ENCODE measurements around the gene RBL1.
"Not testable (repeated sequence)": the region's sequence is repeated elsewhere in the genome, so short reads cannot be mapped to it uniquely, and the experiment has no call there.

The RBL1 gene

GRCh38 chr20:37075932-37076685, 19.7 kb downstream of the RBL1 start:
- no peak for DNase-seq

DNA sequence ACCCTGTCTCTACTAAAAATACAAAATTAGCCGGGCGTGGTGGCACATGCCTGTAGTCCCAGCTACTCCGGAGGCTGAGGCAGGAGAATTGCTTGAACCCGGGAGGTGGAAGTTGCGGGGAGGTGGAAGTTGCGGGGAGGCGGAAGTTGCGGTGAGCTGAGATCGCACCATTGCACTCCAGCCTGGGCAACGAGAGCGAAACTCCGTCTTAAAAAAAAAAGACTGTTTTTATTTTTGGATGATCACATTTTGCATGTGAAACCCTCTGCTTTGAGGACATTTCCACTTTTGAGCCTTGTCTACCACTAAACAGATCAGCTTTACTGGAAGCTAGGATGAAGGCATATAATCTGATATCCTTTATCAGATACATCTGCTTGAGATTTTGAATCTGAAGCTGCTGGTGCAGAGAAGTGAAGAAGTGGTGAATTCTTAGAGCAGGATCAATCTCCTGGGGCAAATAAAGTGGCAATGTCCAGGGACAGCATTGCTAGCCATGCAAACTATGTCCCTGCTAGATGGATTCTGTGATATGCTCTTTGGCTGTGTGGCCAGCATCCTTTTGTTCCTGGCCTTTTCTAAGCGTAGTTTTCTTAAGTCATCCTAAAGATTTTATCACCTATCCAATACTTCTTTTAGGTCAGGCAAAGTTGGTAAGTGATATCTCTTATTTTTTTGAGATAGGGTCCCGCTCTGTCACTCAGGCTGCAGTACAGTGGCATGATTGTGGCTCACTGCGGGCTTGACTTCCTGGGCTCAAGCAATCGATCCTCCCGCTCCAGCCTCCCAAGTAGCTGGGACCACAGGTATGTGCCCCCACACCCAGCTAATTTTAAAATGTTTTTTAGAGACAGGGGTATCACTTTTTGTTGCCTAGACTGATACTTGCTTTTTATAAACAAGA, 23.3 kb downstream of the RBL1 start:
- DNase-seq, result no peak

GRCh38 chr20:37071481-37071911, 24.3 kb downstream of the RBL1 start:
- DNase-seq, result peak; percentile 39 to 52

DNA sequence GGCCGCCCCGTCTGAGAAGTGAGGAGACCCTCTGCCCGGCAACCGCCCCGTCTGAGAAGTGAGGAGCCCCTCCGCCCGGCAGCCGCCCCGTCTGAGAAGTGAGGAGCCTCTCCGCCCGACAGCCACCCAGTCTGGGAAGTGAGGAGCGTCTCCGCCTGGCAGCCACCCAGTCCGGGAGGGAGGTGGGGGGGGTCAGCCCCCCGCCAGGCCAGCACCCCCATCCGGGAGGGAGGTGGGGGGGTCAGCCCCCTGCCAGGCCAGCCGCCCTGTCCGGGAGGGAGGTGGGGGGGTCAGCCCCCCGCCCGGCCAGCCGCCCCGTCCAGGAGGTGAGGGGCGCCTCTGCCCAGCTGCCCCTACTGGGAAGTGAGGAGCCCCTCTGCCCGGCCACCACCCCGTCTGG, 26.2 kb downstream of the RBL1 start:
- DNase-seq, result not testable (repeated sequence)

DNA sequence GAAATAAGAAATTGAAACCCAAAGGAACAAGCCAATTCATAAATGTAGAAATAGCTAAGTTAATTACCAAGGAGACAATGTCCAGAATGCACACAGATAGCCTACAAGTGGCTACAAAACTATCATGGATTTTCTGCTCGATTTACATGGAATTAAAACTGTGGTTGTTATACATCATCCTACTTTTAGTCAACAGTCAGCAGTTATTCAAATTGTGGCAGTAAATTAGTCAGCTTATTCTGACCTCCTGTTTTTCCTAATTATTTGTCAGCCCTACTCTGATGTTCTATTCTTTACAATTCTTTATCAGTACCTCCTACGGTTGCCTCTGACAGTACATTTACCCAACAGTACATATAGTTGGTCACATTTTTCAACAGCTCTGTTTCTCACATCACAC, 29.6 kb downstream of the RBL1 start:
- DNase-seq, result no peak

DNA sequence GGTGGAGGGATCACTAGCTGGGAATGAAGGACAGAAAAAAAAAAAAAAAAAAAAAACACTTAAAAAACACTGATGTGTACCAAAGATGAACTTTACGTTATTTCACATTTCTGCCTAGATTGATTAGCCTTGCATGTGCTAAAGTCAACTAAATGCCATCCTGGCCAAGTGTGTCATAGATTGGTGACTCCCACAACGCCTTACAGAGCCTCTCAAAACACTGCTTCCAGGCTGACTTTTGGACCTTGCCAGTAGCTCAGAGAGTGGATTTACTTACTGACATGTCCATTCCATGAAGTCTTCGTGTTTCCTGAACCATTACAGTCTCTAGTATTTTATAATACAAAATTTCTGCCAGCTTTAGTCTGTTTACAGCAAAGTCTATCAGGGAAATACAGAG, 40.5 kb downstream of the RBL1 start:
- DNase-seq, result no peak

DNA sequence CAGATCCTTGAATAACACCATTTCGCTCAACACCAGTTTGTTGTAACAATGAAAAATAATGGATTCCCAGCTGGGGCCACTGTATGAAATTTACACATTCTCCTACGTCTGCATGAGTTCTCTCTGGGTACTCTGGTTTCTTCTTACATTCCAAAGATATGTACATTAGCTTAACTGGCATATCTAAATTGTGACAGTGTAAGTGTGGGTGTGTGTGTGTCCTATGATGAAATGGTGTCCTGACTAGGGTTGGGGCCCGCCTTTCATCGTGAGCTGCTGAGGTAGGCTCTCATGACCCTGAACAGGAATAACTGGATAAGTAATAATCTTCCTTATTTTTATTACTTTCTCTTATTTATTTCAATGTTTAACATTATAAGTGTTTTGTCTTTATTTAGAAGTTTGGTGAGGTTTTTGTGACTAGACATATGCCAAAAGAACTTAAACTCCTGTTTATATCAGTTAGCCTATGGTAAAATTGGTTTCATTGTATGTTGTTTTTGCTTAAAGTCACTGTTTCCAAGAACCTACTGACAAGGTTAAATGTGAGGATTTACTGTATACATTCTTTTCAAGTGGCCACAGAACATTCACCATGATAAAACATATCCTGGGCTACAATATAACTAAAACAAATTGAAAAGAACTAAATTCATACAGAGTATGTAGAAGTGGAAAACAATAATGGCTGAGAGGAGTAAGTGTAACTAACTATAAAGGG, 42.4 kb downstream of the RBL1 start:
- DNase-seq, result no peak

- DNase-seq, result peak; percentile 35 to 43
Measured at GRCh38 chr20:37042986-37043972, 52.5 kb downstream of the RBL1 start.

GRCh38 chr20:37039366-37039765, 56.4 kb downstream of the RBL1 start:
- DNase-seq, result not testable (repeated sequence)

DNA sequence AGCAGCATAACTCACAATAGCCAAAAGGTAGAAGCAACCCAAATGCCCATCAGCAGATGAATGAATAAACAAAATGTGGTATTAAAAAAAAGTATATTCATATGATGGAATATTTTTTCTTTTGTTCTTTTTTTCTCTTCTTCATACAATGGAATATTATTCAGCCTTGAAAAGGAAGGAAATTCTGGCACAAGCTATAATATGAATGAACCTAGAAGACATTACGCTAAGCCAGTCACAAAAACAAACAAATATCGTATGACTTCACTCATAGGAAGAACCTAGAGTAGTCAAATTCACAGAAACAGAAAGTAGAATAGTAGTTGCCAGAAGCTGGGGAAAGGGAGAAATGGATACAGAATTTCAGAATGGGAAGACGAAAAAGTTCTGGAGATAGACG, 63.7 kb downstream of the RBL1 start:
- no peak for DNase-seq

DNA sequence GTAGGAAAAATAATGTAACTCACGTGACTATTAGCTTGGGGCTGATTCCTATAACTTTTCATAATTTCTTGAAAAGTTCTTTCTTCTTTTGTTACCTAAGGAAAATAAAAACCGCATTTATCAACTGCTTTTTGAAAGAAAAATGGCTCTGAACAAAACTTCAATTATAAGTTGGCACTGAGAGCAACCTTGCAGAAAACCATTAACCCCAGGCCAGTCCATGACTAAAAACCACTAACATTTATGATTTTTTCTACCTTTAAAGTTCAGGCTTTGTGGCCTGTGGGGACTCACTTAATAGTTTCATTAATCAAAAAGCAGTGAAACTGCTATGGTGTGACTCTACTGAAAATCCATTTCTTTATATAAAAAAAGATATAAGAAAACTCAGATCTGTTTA, 75.2 kb downstream of the RBL1 start:
- DNase-seq, result no peak

DNA sequence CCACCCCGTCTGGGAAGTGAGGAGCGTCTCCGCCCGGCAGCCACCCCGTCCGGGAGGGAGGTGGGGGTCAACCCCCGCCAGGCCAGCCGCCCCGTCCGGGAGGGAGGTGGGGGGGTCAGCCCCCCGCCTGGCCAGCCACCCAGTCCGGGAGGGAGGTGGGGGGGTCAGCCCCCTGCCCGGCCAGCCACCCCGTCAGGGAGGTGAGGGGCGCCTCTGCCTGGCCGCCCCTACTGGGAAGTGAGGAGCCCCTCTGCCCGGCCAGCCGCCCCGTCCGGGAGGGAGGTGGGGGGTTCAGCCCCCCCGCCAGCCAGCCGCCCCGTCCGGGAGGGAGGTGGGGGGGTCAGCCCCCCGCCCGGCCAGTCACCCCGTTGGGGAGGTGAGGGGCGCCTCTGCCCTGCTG, 83.2 kb downstream of the RBL1 start:
- not testable (repeated sequence) for DNase-seq

DNA sequence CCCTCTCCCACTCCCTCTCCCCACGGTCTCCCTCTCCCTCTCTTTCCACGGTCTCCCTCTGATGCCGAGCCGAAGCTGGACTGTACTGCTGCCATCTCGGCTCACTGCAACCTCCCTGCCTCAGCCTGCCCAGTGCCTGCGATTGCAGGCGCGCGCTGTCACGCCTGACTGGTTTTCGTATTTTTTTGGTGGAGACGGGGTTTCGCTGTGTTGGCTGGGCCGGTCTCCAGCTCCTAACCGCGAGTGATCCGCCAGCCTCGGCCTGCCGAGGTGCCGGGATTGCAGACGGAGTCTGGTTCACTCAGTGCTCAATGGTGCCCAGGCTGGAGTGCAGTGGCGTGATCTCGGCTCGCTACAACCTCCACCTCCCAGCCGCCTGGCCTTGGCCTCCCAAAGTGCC, 83.9 kb downstream of the RBL1 start:
- not testable (repeated sequence) for DNase-seq

- DNase-seq, result no peak
Measured at GRCh38 chr20:37011147-37011546, 84.7 kb downstream of the RBL1 start.

- no peak for DNase-seq
Measured at GRCh38 chr20:37007898-37008649, 87.7 kb downstream of the RBL1 start.

DNA sequence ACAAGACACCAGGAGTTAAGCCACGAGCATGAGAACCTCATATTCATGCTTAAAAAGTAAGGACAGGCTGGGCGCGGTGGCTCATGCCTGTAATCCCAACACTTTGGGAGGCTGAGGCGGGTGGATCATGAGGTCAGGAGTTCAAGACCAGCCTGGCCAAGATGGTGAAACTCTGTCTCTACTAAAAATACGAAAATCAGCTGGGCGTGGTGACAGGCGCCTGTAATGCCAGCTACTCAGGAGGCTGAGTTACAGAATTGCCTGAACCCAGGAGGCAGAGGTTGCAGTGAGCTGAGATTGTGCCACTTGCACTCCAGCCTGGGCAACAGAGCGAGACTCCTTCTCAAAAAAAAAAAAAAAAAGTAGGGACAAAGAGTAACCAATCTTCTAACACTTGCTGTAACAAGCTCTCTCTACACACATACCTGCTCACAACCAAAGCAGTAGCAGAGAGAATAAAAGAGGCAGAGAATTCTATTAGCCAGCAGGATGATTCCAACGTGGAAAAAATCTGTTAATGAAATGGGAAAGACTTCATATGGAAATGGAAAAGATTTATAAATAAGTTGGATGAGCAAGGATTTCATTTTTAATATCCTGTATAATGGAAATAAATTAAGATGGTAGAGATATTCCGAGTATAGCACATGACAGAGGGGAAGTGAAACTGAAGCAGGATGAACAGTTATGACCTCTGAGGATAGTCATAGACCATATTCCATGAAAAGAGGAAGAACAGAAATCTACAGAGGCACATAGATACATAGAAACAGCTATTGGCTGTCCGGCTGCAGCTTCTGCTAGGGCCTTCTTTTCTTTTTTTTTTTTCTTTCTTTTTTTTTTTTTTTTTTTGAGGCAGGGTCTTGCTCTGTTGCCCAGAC, 90.5 kb downstream of the RBL1 start:
- DNase-seq, result not testable (repeated sequence)

GRCh38 chr20:37001634-37002033, 94.2 kb downstream of the RBL1 start:
- DNase-seq, result not testable (repeated sequence)

DNA sequence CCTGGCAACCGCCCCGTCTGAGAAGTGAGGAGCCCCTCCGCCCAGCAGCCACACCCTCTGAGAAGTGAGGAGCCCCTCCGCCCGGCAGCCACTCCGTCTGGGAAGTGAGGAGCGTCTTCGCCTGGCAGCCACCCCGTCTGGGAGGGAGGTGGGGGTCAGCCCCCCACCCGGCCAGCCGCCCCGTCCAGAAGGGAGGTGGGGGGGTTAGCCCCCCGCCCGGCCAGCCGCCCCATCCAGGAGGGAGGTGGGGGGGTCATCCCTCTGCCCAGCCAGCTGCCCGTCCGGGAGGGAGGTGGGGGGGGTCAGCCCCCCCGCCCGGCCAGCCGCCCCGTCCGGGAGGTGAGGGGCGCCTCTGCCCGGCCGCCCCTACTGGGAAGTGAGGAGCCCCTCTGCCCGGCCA, 95.6 kb downstream of the RBL1 start:
- not testable (repeated sequence) for DNase-seq

DNA sequence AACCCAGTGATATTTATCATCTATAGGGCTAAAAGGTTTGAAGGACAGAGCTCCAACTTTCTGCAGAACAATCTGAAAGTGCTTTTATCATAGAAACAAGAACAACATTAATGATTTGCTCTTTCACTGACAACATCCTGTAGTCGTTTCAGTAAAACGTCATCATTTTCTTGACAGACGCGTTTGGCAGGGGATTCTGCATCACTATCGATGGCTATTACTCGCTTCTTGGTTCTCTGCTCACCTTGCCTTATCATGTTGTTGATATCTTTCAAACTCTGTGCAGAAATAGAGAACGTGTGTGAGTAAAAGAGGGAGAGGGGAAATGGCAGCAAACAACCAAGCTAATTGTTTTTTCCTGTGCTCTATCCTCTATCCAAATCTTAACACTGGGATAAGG, 97.1 kb downstream of the RBL1 start:
- no peak for DNase-seq

DNA sequence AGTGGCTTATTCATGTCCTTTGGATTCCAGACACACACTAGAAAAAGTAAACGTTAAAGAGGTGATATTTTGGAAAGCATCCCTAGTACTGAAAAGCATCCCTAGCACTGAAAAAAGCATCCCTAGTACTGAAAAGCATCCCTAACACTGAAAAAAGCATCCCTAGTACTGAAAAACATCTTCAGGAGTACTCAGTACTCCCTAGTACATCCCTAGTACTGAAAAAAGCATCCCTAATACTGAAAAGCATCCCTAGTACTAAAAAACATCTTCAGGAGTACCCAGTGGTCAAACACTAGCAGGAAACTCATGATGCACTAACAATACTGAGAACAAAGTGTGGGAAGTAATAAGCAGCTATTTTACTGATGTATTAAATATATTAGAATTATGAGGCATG, 98.7 kb downstream of the RBL1 start:
- DNase-seq, result no peak
